GM13976 (cell line): ENCODE measurements around the gene POR.

Experiments
- DNase-seq: peaks from one replicate; pipeline ENCODE4 v3.0.0; 2012; ENCODE audit warnings: low spot score
- in situ Hi-C: fragments of 300-500 bp; cut with MboI; formaldehyde crosslinking; loops from one replicate; pipeline ENCODE4 v1.12.0; 2022; ENCODE audit warnings: low sequenced_read_pairs, mixed read lengths, inconsistent platforms; ENCODE audit not compliant: unreplicated experiment
- TF ChIP-seq, protein P1 (sequence below): IDR thresholded peaks from 2 replicates; pipeline ENCODE4 v1.5.1; 2012; ENCODE audit warnings: borderline replicate concordance, mild to moderate bottlenecking; ENCODE audit not compliant: insufficient read depth; ENCODE audit errors: extremely low read depth, missing control alignments, control extremely low read depth

POR gene

DNA sequence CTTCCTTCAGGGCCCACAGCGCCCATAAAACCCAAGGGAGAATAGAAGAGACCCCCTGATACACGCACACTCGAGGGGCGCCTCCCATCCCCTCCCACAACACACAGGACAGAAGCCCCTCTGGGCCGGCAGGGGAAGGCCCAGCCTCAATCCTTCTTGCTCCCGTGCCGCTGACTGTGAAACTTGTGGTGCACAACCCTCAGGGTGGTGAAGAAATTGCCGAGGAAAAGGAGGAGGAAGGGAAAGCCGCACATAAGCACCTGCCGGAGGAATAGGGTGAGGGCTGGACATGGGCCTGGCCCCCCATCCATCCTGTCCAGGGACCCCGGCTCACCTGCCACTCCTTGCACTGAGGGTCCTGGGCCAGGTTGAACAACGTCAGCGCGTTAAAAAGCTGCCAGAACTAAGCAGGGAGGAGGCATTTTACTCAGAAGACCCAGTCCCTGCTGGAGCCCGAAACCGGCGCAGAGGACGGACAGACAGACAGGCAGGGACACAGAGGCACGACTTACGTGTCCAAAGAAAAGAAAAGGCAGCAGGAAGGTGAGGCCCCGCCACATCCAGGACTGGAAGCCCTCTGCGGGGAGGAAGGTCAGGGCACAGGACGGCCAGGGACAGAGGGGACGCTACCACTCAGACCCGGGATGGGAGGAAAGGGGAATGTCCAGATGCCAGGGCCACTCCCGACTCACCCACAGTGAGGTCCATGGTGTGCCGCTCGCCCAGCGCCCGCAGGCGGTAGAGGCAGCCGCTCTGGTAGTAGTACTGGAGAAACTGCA is 72.3 kb downstream of the POR start:
- DNase-seq = no peak
- in situ Hi-C loops = no loop called here
- TF ChIP-seq, protein P1, sequence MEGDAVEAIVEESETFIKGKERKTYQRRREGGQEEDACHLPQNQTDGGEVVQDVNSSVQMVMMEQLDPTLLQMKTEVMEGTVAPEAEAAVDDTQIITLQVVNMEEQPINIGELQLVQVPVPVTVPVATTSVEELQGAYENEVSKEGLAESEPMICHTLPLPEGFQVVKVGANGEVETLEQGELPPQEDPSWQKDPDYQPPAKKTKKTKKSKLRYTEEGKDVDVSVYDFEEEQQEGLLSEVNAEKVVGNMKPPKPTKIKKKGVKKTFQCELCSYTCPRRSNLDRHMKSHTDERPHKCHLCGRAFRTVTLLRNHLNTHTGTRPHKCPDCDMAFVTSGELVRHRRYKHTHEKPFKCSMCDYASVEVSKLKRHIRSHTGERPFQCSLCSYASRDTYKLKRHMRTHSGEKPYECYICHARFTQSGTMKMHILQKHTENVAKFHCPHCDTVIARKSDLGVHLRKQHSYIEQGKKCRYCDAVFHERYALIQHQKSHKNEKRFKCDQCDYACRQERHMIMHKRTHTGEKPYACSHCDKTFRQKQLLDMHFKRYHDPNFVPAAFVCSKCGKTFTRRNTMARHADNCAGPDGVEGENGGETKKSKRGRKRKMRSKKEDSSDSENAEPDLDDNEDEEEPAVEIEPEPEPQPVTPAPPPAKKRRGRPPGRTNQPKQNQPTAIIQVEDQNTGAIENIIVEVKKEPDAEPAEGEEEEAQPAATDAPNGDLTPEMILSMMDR = no peak

DNA sequence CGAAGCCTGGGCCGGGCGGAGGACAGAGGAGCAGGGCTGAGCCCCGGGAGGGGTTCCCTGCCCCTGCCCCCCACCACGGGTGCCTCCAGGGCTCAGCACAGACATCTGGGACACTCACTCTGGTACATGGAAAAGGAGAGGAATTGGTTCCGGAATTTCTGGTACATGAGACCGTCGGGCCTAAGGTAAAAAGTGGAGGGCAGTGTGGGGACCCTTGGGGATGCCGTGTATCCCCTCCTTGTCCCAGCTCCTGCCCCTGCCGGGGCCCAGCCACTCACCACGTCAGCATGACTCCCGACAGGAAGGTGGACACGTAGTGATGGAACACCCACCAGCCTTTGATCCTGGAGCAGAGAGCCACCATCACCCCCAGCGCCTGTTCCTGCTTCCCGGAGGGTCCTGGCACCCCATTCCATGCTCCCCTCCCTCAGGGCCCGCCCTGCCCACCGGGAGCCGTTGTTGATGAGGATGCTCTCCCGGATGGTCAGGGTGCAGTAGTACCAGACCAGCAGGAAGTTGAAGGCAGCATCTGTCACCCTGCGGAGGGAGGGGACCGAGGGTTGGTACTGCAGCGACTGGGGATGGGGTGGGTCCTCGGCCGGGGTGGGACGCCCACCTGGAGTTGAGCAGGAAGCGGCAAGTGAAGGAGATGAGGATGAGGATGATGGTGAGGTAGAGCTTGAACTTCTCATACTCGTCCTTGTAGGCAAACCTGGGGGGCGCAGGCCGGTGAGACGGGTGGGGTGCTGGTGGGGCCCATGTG is 73.0 kb downstream of the POR start:
- in situ Hi-C loops = no loop called here

DNA sequence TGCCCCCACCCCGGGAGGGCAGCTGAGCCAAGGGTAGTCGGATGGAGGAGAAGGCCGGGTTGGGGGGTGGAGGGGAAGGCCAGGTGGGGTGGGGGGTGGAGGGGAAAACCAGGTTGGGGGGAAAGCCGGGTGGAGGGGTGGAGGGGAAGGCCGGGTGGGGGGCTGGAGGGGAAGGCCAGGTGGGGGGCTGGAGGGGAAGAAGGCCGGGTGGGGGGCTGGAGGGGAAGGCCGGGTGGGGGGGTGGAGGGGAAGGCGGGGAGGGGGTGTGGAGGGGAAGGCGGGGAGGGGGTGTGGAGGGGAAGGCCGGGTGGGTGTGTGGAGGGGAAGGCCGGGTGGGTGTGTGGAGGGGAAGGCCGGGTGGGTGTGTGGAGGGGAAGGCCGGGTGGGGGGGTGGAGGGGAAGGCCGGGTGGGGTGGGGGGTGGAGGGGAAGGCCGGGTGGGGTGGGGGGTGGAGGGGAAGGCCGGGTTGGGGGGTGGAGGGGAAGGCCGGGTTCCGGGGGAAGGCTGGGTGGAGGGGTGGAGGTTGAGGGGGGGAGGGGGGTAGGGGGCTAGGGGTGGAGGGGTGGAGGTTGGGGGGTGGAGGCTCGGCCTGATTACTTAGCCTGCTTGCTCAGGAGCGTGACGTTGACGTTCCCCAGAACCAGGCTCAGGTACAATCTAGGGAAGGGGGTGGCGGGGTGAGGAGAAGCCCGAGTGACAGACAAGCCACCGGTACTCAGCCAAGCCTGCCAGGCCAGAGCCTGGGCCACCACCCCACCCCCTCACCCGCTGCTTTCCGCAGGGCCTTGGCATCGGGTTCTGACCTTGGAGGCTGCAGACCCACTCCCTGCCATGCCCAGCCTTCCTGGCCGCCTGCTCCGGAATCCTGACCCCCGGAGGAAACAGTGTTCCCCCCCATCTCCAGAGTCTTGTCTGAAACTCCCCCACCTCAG is 73.9 kb downstream of the POR start:
- DNase-seq = no peak
- TF ChIP-seq, protein P1 = no peak
- in situ Hi-C loops = no loop called here

More for the DNA sequence above, 73.0 kb downstream of the POR start:
- TF ChIP-seq, protein P1 = no peak
- no peak for DNase-seq

DNA sequence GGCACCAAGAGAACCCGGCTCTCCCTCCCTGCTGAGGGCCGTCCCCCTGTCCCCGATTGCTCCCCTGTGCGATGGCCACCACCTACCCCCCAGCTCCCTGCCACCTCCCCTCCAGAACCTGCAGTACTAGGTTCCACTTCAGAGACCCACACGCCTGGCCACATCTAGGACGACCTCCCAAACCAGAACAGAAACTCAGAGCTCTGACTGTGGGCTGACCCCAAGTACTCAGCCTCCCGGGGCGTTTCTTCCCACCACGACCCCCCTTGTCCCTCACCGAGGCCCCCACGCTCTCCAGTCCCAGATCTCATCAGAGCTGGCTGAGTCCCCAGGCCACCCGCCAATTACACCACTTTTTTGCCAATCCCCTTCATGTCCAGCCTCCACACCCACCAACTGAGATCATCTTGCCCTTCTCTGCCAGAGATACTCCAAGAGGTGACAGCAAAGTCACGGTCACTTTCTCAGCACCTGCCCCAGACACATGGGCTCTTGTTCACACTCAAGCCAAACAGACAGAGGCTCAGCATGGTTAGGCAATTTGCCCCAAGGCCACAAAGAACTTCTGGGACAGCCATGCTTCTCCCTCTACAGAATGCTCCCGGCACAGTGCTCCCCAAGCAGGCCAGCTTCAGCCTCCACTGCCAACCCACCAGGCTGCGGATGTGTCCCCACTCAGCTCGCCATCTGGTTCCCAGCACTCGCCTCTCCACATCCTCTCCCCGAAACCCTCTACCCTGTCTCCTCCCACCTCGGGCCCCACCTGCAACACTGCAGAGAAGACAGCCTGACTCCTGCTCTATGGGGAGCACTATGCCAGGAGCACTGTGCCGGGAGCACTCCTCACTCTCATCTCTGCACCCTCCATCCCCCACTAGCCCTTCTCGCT is 74.8 kb downstream of the POR start:
- TF ChIP-seq, protein P1 = no peak
- in situ Hi-C loops = no loop called here
- DNase-seq = no peak

GRCh38 chr7:75991531-75992082 is 76.7 kb downstream of the POR start:
- in situ Hi-C loops = no loop called here
- DNase-seq = no peak
- TF ChIP-seq, protein P1 = no peak
